Measurements from ENCODE around the gene HTR3A.
"Not testable (repeated sequence)": the region's sequence is repeated elsewhere in the genome, so short reads cannot be mapped to it uniquely, and the experiment has no call there.

The HTR3A gene

GRCh38 chr11:113974741-113975470 is at the start of gene HTR3A:
Gene HTR3A, plus strand, starts transcription at chr11:113975108. Its CDS starts 218 bp downstream, at chr11:113975326.
- no peak for DNase-seq

- DNase-seq, result no peak
Observed at GRCh38 chr11:113926273-113927197, 48.4 kb upstream of the HTR3A start.

GRCh38 chr11:113928311-113928710 is 46.6 kb upstream of the HTR3A start:
- DNase-seq, result no peak

- no peak for DNase-seq
Observed at GRCh38 chr11:113932788-113933187, 42.1 kb upstream of the HTR3A start.

GRCh38 chr11:113934193-113934592 is 40.7 kb upstream of the HTR3A start:
- not testable (repeated sequence) for DNase-seq

- DNase-seq, result no peak
Observed at GRCh38 chr11:113934761-113935160, 40.1 kb upstream of the HTR3A start.

GRCh38 chr11:113935858-113936257 is 39.0 kb upstream of the HTR3A start:
- no peak for DNase-seq

- DNase-seq, result no peak
Observed at GRCh38 chr11:113937918-113938317, 37.0 kb upstream of the HTR3A start.

GRCh38 chr11:113942256-113942655 is 32.7 kb upstream of the HTR3A start:
- DNase-seq, result no peak

- DNase-seq, result not testable (repeated sequence)
Observed at GRCh38 chr11:113946162-113946561, 28.7 kb upstream of the HTR3A start.

GRCh38 chr11:113947994-113948393 is 26.9 kb upstream of the HTR3A start:
- no peak for DNase-seq

- DNase-seq, result no peak
Observed at GRCh38 chr11:113949891-113950290, 25.0 kb upstream of the HTR3A start.

GRCh38 chr11:113951537-113951936 is 23.4 kb upstream of the HTR3A start:
- DNase-seq, result no peak

GRCh38 chr11:113952070-113952469 is 22.8 kb upstream of the HTR3A start:
- no peak for DNase-seq

- DNase-seq, result peak in 1 of 2 donors; percentile 14
Observed at GRCh38 chr11:113952588-113952987, 22.3 kb upstream of the HTR3A start.

- no peak for DNase-seq
Observed at GRCh38 chr11:113954235-113954634, 20.7 kb upstream of the HTR3A start.

GRCh38 chr11:113956986-113957385 is 17.9 kb upstream of the HTR3A start:
- DNase-seq, result no peak

- DNase-seq, result no peak
Observed at GRCh38 chr11:113960702-113961330, 14.1 kb upstream of the HTR3A start.

GRCh38 chr11:113967361-113967760 is 7.5 kb upstream of the HTR3A start:
- DNase-seq, result no peak

GRCh38 chr11:113971506-113972195 is 3.3 kb upstream of the HTR3A start:
- no peak for DNase-seq

GRCh38 chr11:113977071-113977490 is 2.2 kb downstream of the HTR3A start:
- peak in 1 of 2 donors; percentile 30 for DNase-seq

GRCh38 chr11:113977701-113978100 is 2.8 kb downstream of the HTR3A start:
- DNase-seq, result peak in 1 of 2 donors; percentile 71

GRCh38 chr11:113979431-113979830 is 4.5 kb downstream of the HTR3A start:
- DNase-seq, result no peak

All from CD4-positive, alpha-beta T cell treated with Interleukin-1 beta for 1 hour (primary cell).